ENCODE data around the gene FBXW11. TPM values are rescaled to one million over a fixed set of nuclear protein-coding genes. Genes with fewer than 3 reads are reported as not detected.

The FBXW11 gene
- total RNA-seq = 34.4 and 35.4 TPM in 2 replicates

DNA sequence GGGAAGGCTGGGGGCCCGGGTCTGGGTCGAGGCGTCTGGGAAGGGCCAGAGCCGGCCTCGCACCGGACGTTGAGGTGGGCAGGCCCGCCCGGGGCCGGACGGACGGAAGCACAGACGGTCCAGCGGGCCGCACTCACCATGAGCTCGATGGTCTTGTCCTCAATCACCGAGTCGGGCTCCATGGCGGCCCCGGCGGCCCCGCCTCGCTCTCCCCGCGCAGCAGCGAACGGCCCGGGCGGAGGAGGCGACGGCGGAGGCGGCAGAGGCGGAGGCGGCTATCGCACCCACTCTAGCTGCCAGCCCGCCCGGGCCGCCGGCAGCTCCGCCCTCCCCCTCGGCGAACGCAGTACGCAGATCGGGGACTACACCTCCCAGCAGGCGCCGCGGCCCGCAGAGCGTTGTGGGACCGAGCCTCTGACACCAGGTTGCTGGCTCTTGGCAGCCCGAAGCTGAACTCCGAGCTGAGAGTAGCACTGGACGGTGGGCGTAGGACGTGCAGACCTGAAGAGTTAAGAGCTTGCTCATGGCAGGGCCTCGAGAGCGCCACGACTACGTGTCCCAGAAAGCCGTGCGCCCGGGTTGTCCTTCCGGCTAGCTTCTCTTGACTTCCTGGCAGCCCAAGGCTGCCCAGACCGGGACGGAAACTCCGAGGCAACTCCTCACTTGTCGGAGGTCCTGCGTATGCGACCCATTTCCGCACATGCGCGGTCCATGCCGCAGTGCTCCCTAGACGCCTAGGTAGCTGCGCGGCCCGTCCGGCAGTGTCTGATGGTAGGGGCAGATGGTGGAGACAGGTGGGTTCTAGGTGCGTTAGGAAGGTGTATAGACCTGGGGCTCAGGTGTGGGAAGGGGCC, at the start of gene FBXW11:
Gene FBXW11, minus strand, starts transcription at position 318 of the 854 bp plus-strand sequence. Its CDS starts 136 bp downstream, at position 182.
- intact Hi-C loops (cut with micrococcal nuclease) = loop anchor here (1.0 to 10.0 kb wide), 15 partner anchors 34 to 1878 kb away; partner anchors contain the start of genes BNIP1, CPEB4, DUSP1 and NPM1

DNA sequence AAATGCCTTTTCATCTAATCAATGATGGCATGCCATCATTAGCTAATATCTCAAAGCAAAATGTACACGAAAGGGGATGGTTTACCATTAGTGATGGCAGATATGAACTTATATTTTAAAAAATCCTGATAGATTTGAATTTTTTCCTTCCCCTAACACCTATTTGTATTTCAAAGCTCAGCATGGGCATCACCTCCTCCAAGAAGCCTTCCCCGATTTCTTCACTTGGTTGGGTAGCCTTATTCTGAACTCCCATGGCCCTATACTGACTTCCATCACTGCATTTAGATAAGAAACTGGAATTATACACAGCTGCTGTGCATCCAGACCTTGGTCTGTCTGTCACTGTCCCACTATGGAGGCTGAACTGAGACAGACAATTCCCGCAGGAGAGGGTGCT, 49.6 kb upstream of the FBXW11 start:
- intact Hi-C loops (cut with micrococcal nuclease) = no loop called here

DNA sequence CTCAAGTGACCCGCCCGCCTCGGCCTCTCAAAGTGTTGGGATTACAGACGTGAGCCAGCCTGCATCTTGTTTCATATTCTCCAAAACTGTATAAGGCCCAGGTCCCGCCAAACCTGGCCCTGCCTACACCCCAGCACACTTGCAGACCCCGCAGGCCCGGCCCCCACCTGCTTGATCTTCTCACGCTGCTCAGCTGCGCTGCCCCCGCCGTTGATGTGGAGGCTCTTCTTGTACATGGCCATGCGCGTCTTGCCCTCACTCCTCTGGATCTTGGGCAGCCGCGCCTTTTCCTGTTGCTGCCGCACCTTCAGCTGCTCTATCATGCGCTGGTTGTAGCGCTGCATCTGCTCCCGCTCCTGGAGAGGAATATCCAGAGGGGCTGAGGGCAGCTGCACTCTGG, 49.0 kb upstream of the FBXW11 start:
- intact Hi-C loops (cut with micrococcal nuclease) = no loop called here

DNA sequence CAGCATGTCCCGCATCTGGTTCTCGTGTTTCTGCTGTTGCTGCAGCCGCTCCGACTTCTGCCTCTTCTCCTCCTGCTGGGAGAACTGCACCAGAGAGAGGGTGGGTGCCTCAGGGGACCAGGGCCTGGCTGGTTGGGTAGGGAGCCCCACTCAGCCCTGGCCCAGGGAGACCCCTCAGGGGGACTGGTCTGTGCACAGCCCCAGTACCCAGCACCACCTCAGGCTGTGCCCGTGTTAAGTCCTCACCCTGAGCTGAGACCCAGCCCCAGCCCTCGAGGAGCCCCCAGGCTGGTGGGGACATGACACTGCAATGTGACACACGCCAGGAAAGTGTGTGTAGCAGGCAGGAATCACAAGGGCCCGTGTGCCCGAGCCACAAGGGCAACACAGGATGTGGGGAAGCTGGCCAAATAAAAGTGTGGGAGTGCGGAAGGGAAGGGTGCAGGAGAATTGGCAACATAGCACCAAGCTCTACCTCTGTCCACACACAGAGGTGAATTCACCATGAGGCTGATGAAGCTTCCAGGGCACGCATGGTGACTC, 48.2 kb upstream of the FBXW11 start:
- intact Hi-C loops (cut with micrococcal nuclease) = no loop called here

DNA sequence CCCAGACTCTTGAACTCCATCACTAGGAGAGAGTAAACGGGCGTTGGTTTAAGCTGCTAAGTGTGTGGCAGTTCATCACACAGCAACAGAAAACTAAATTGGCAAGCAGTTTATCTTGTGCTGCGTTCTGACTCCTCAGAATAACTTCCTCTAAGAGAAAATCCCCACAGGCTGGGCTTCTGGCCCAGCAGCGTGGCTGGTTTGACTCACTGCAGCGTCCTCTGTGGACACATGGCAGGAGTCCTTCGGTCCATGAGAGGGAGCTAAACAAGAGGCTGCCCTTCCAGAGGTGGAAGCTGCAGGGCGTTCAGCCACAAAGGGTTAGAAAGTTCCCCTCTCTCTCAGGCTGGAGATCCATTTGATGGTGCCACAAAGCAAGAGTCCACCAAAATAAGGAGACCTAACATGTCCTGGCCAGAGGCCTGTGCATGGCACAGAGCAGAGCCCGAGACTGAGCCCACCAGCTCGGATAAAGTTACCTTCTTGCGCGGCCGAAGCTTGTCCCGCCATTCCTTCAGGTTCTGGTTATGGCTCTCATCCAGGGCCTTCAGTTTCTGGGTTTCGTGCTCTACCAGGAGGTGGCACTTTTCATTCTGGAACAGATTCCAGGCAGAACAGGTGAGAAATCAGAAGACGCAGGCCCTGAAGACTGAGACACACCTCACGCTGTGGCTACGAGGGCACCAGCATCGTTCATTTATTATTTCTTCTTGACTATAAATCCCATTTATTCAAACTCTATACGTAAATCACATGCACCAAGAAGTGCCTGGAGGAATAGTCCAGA, 46.2 kb upstream of the FBXW11 start:
- intact Hi-C loops (cut with micrococcal nuclease) = no loop called here

DNA sequence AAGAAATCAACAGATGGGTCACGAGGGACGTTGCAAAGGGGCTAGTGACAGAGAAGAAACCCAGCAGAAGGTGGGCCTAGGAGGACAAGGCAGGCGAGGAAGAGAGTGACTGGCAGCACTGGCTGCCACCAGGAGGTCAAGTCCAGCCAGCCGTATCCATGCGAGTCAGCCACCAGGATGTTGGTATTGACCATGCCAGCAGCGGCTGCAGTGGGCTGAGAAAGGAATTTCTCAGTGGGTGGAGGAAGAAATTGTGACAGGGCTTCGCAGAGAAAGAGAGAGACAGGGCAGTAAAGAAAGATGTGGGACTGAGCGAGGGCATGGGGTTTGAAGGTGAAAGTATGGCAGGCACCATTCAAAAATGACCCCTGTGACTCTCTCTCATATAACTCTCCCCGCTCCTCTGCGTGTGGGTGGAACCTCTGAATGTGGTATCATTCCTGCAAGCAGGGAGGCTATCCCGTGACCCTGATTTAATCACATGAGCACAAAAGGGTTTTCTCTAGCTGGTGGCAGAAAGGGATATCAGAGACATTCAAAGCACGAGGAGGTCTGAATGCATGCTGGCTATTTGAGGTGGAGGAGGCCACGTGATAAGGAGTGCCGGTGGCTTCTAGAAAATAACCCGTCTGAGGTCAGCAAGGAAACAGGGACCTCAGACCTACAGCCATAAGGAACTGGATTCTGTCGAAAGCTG, 45.4 kb upstream of the FBXW11 start:
- intact Hi-C loops (cut with micrococcal nuclease) = no loop called here

DNA sequence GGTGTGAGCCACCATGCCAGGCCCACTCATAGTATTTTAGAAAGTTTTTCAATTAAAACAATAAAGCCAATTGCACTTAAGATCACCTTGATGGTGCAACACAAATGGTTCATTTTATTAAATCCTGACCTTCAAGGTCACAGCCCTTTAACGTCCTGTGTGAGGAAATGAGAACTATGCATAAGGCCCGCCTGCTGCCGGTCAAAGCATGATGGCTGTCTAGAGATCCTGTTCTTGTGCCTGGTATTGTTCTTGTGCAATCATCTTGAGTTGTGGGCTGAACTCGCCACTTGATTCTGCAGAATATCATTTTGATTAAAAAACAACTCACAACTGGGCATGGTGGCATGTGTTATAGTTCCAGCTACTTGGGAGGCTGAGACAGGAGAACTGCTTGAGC, 43.6 kb upstream of the FBXW11 start:
- intact Hi-C loops (cut with micrococcal nuclease) = no loop called here

DNA sequence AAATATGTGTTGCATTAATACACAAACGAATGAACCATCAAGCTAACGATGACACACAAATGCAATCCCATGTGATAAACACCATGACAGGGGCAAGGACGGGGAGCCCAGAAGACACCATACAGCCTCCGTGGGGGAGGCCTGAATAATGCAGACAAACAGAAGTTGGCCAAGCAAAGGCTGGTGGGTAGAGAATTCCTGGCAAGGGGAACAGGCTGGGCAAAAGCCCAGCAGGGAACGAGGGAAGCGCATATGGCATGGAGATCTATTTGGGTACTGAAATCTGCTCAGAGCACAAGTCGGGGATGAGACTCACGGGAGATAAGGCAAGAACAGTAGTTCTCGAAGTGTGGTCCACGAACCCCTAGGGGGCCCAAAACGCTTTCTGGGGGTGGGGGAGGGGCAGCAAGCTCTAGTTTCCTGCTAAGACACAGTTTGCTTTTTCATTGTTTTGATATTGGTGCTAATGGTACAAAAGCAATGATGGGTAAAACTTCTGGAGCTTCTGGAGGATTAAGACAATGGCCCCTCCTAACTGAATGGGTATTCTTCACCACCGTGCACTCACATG, 42.9 kb upstream of the FBXW11 start:
- intact Hi-C loops (cut with micrococcal nuclease) = no loop called here

DNA sequence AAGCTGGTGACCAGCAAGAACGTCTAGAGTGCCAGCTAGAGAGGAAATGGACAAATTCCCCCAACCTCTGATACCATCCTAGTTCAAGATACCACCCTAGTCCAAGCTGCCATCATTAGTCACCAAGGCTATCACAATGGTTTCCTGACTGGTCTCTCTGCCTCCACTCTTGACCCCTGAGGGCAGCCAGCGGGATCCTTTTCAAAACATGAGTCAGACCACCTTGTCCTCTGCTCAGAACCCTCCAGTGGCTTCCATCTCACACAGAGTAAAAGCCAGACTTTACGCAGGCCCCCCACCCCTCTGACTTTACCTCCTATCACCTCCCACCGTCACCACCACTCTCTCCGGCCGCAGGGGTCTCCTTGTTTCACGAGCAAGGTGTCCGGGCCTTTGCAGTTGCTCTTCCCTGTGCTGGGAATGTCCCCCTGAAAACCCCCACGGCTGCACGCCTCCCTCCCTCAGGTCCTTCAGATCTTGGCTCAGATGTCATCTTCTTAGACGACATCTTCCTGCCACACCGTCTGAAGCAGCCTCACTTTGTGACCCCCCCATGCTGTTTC, 42.2 kb upstream of the FBXW11 start:
- intact Hi-C loops (cut with micrococcal nuclease) = no loop called here

DNA sequence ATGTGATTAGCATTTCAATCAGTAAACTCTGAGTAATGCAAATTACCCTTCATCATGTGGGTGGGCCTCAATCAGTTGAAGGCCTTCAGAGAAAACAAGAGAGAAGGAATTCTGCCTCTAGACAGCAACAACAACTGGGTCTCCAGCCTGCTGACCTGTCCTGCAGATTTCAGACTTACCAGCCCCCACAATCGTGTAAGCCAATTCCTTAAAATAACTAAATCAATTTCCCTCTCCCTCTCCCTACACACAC, 41.7 kb upstream of the FBXW11 start:
- intact Hi-C loops (cut with micrococcal nuclease) = no loop called here

DNA sequence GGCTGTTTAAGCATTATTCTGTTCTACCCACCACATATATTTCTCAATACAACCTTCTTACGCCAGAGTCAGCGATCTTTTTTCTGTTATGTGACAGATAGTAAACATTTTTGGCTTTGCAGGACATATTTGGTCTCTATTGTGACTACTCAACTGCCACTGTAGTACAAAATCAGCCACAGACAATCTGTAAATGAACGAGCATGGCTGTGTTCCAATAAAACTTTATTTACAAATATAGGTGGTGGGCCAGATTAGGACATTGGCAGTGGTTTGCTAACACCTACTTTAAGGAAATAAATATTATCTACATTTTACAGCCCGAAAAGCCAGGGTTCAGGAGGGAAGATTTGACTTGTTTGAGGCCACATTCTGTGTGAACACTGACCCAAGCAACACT, 40.2 kb upstream of the FBXW11 start:
- intact Hi-C loops (cut with micrococcal nuclease) = no loop called here

DNA sequence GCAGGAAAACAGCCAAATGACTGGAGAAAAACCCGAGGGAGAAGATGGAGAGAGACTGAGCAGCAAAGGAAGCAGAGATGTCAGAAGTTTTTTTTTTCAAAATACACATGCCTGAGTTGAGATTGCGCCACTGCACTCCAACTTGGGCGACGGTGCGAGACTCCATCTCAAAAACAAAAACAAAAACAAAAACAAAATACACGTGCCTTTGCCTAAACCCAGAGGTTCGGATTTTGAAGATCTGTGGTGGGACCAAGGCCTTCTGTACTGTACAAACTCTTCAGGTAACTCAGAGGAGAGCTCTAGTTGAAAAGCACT, 38.8 kb upstream of the FBXW11 start:
- intact Hi-C loops (cut with micrococcal nuclease) = no loop called here

DNA sequence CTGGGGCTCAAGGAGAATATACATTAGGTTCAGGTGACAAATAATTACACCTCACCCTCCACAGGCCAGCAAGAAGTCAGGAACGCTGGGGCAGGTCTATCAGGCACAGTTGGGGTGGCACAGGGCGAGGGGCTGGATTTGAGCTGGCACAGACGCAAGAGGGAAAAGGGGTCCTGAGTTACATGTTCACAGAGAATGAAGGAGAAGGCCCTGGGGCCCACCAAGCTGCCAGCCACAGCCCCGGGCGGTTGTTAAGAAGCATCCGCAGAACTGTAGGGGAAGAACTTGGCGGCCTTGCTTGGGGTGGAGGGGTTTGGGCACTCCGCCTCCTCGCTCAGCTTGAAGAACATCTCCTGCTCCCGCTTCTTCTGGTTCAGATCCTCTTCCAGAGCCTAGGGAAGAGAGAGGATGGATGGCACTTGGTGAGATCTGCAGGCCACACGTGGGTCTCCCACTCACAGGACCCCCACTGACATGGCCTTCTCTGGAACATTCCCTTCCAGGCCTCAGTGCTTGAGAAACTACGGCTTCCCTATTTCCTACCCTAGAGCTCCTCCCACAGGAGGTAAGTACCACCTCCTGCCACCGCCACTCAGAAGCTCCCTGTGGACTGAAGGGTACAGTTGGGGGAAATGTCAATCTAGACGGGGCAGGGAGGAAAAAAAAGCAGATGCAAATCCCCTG, 38.3 kb upstream of the FBXW11 start:
- intact Hi-C loops (cut with micrococcal nuclease) = no loop called here

DNA sequence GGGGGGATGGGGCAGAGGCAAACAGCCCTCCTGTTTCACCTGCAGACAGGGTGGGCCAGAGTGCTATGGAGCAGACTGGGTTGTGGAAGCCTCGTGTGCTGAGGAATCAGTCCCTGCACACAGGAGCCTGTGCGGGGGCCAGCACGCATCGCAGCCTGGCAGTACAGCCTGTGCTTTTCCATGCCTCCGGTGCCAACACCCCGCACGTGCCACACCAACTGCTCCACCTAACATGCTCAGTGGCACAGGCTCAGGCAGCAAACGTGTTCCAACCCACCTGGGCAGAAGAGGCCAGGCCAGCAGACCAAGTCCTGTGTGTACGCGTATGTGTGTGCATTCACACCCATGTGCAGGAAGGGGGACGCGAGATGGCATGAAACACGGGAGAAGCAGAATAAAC, 37.4 kb upstream of the FBXW11 start:
- intact Hi-C loops (cut with micrococcal nuclease) = no loop called here

DNA sequence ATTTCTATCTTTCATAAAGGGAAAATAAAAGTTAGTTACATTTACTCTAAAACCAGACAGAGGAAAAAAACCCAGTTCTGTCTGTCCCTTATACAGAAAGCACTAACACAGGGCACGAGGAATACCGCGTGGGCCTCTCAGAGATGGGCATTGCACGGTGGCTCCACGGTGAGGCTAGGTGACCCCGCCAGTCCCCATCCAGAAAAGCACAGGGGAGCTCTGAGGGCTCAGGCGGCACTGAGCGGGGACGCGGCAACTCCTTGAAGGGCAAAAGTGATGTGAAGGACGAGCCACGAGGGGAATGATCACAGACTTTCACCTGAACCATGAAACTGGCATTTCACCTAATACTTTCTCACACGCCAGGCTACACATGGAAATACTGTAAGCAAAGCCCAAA, 35.7 kb upstream of the FBXW11 start:
- intact Hi-C loops (cut with micrococcal nuclease) = no loop called here

DNA sequence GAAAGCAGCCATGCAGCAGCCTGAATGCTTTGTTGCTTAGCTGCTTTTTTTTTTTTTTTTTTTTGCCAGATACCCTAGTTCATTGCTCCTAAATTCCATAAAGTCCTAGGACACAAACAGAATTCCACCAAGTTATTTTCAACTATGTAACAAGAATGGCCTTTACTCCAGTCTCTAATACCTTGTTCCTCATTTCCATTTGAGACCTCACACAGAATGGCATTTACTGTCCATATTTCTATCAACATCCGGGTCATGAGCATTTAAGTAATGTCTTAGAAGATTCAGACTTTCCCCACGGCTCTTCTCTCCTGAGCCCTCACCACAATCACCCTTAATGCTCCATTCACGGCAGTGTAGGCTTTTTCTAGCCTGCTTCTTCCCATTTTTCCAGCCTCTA, 31.7 kb upstream of the FBXW11 start:
- intact Hi-C loops (cut with micrococcal nuclease) = no loop called here

DNA sequence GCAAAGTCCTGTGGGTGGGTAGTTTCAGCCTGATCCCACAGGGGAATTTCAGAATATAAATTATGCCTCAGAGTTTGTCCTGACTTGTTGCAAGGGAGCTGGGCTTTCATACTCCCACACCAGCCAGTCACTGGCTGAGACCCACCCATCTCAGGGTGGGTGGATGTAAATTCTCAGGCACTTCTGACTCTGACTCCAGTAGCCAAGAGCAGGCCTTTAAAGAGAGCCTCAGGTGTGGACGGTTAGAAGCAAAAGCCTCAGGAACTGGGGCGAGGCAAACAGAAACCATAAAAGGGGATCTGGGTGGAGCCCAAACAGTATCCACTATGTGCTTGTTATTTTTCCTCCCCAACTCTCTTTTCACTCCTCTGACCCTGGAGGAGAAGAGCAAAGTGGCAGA, 28.6 kb upstream of the FBXW11 start:
- intact Hi-C loops (cut with micrococcal nuclease) = no loop called here

DNA sequence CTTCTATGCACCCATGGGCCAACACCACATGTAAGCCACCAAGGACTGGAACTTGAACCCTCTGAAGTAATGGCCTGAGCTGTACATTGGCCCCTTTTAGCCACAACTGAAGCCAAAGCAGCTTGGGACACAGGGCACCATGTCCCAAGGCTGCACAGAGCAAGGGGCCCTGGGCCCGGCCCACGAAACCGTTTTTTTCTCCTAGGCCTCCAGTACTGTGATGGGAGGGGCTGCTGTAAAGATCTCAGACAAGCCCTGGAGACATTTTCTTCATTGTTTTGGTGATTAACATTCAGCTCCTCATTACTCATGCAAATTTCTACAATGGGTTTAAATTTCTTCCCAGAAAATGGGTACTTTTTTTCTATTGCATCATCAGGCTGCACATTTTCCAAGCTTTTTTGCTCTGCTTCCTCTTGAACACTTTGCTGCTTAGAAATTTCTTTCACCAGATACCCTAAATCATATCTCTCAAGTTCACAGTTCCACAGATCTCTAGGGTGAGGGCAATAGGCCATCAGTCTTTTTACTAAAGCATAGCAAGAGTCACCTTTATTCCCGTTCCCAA, 25.5 kb upstream of the FBXW11 start:
- intact Hi-C loops (cut with micrococcal nuclease) = no loop called here

DNA sequence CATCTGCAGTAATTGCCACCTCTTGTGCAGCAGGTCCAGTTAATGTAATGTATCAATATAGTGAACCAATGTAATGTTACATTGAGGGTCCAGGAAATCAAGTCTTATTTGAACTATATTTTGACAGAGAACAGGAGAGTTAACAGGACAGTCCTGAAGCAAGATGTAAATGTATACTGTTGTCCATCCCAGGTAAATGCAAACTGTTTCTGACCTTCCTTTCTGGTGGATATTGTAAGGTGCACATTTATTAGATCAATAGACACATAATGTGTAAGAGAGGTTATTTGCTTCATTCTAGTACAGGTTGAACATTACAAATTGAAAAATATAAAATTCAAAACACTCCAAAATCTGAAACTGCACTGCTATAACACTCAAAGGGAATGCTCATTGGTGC, 23.4 kb upstream of the FBXW11 start:
- intact Hi-C loops (cut with micrococcal nuclease) = no loop called here

DNA sequence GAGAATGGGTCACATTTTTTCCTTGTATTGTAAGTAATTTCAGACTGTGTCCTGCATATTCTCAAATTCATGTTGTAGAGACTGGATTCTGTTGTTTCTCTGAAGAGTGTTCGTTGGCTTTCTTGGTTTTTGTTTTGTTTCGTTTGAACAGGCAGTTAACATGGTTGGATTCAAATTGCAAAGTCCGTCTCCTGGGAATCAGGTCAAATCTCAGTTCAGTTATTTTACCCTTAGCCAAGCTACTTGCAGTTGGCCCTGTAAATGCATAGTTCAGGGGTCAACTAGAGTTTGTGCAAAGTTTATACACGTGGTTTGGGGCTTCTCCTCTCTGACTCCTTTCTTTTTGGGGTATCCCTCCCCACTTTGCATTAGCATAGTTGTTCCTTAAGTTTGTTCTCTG, 21.7 kb upstream of the FBXW11 start:
- intact Hi-C loops (cut with micrococcal nuclease) = no loop called here

Data from T-helper 1 cell treated with Interleukin-12 subunit alpha and Interleukin-12 subunit beta and Interleukin-4 antibody, amounts not matched to agents 30 ng/mL and 1 ng/mL, for 36 hours (primary cell).